Loucy (cell line): ENCODE measurements around the gene CAST.

ENCODE experiments used
- H2AFZ ChIP-seq: fragments of 200-600 bp; sonication (generic); 2 replicates; pipeline ENCODE4 v1.6.0; 2016; ENCODE audit warnings: antibody characterized with exemption, mild to moderate bottlenecking, low read length, moderate library complexity
- H3F3A ChIP-seq: fragments of 200-600 bp; 2 replicates; pipeline ENCODE4 v1.6.0; 2016; ENCODE audit warnings: antibody characterized with exemption, low read depth, mild to moderate bottlenecking
- H3K27me3 ChIP-seq: fragments of 200-600 bp; sonication (generic); 2 replicates; pipeline ENCODE4 v1.6.1; 2014; ENCODE audit warnings: low read length, mild to moderate bottlenecking; ENCODE audit not compliant: insufficient read depth, poor library complexity, severe bottlenecking
- H3K36me3 ChIP-seq: fragments of 200-600 bp; sonication (generic); 2 replicates; pipeline ENCODE4 v1.6.1; 2016; ENCODE audit warnings: low read length; ENCODE audit not compliant: insufficient read depth
- H3K4me1 ChIP-seq: fragments of 200-600 bp; sonication (generic); 2 replicates; pipeline ENCODE4 v1.5.1; 2014; ENCODE audit warnings: low read length, mild to moderate bottlenecking; ENCODE audit not compliant: insufficient read depth, poor library complexity, severe bottlenecking
- H3K4me2 ChIP-seq: fragments of 200-600 bp; sonication (generic); 2 replicates; pipeline ENCODE4 v1.6.0; 2014; ENCODE audit warnings: antibody characterized with exemption, low read length, low read depth, mild to moderate bottlenecking; ENCODE audit not compliant: poor library complexity, severe bottlenecking
- H3K4me3 ChIP-seq: fragments of 200-600 bp; sonication (generic); 2 replicates; pipeline ENCODE4 v1.5.1; 2014; ENCODE audit warnings: low read length, mild to moderate bottlenecking, mixed read lengths; ENCODE audit not compliant: poor library complexity, severe bottlenecking
- H3K79me2 ChIP-seq: fragments of 200-600 bp; sonication (generic); 2 replicates; pipeline ENCODE4 v1.6.1; 2014; ENCODE audit warnings: low read length; ENCODE audit not compliant: insufficient read depth
- H3K9ac ChIP-seq: fragments of 200-600 bp; sonication (generic); 2 replicates; pipeline ENCODE4 v1.6.0; 2014; ENCODE audit warnings: mild to moderate bottlenecking, low read depth, low read length, moderate library complexity; ENCODE audit not compliant: poor library complexity, severe bottlenecking
- H3K9me2 ChIP-seq: fragments of 200-600 bp; sonication (generic); replicated peaks from 2 replicates; pipeline ENCODE4 v1.6.1; 2016; ENCODE audit warnings: low read depth, low read length, mixed read lengths
- H3K9me3 ChIP-seq: fragments of 200-600 bp; sonication (generic); 2 replicates; pipeline ENCODE4 v1.6.1; 2014; ENCODE audit warnings: mild to moderate bottlenecking, antibody characterized with exemption, low read length, low read depth; ENCODE audit not compliant: insufficient read depth
- H4K20me1 ChIP-seq: fragments of 200-600 bp; sonication (generic); 2 replicates; pipeline ENCODE4 v1.6.0; 2014; ENCODE audit warnings: antibody characterized with exemption, low read length, mild to moderate bottlenecking; ENCODE audit not compliant: insufficient read depth, poor library complexity, severe bottlenecking
- EZH2phosphoT487 ChIP-seq: fragments of 200-600 bp; IDR thresholded peaks from 2 replicates; pipeline ENCODE4 v1.6.1; 2018; ENCODE audit warnings: antibody characterized with exemption, mild to moderate bottlenecking, moderate library complexity, borderline replicate concordance
- TF ChIP-seq, protein P1 (sequence below): fragments of 200-600 bp; sonication (generic); conservative IDR thresholded peaks from 2 replicates; pipeline ENCODE4 v1.5.1; 2014; ENCODE audit warnings: mild to moderate bottlenecking, antibody characterized with exemption, low read length

CAST gene

GRCh38 chr5:96807075-96807654 lies 145.0 kb downstream of the CAST start:
- H2AFZ ChIP-seq, result peak overlapping the region; percentile 35; the same call in 1 of the 2 replicates
- peaks cover 82% of the 10 kb centered on the region for H3K4me1 ChIP-seq
- TF ChIP-seq, protein P1, sequence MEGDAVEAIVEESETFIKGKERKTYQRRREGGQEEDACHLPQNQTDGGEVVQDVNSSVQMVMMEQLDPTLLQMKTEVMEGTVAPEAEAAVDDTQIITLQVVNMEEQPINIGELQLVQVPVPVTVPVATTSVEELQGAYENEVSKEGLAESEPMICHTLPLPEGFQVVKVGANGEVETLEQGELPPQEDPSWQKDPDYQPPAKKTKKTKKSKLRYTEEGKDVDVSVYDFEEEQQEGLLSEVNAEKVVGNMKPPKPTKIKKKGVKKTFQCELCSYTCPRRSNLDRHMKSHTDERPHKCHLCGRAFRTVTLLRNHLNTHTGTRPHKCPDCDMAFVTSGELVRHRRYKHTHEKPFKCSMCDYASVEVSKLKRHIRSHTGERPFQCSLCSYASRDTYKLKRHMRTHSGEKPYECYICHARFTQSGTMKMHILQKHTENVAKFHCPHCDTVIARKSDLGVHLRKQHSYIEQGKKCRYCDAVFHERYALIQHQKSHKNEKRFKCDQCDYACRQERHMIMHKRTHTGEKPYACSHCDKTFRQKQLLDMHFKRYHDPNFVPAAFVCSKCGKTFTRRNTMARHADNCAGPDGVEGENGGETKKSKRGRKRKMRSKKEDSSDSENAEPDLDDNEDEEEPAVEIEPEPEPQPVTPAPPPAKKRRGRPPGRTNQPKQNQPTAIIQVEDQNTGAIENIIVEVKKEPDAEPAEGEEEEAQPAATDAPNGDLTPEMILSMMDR, result no peak
- no peak for TF ChIP-seq EZH2phosphoT487
- peak overlapping the region; percentile 97 for H3K4me2 ChIP-seq
- H3K27me3 ChIP-seq, result no peaks in the 10 kb centered on the region
- H4K20me1 ChIP-seq, result no peaks in the 10 kb centered on the region
- H3K9me3 ChIP-seq, result no peaks in the 10 kb centered on the region
- H3K9ac ChIP-seq, result peak overlapping the region; percentile 98
- no peaks in the 10 kb centered on the region for H3K36me3 ChIP-seq
- H3K79me2 ChIP-seq, result peaks cover 46% of the 10 kb centered on the region
- no peaks in the 10 kb centered on the region for H3F3A ChIP-seq
- no peaks in the 10 kb centered on the region for H3K9me2 ChIP-seq
- peak overlapping the region; percentile 88 for H3K4me3 ChIP-seq

- Histone ChIP-seq H4K20me1 (no peaks in the 10 kb centered on the region), H3K36me3 (no peaks in the 10 kb centered on the region), H3K79me2 (peaks cover 36% of the 10 kb centered on the region), H2AFZ (peak overlapping the region; percentile 24; the same call in 1 of the 2 replicates), H3K9me2 (no peaks in the 10 kb centered on the region), H3K9ac (peak overlapping the region; percentile 98), H3K27me3 (no peaks in the 10 kb centered on the region), H3K4me3 (peak overlapping the region; percentile 88), H3K4me2 (peak overlapping the region; percentile 97), H3F3A (no peaks in the 10 kb centered on the region), H3K9me3 (no peaks in the 10 kb centered on the region), H3K4me1 (peaks cover 80% of the 10 kb centered on the region)
- no peak for TF ChIP-seq EZH2phosphoT487
- TF ChIP-seq, protein P1, result no peak
Measured at GRCh38 chr5:96808541-96808828, 146.3 kb downstream of the CAST start.

GRCh38 chr5:96808868-96809558 lies 146.8 kb downstream of the CAST start:
- H3K27me3 ChIP-seq, result no peaks in the 10 kb centered on the region
- no peaks in the 10 kb centered on the region for H3F3A ChIP-seq
- peaks cover 79% of the 10 kb centered on the region for H3K4me1 ChIP-seq
- peak overlapping the region; percentile 88 for H3K4me3 ChIP-seq
- H3K4me2 ChIP-seq, result peak overlapping the region; percentile 97
- peaks cover 31% of the 10 kb centered on the region for H3K79me2 ChIP-seq
- no peak for TF ChIP-seq EZH2phosphoT487
- no peaks in the 10 kb centered on the region for H4K20me1 ChIP-seq
- no peaks in the 10 kb centered on the region for H3K9me2 ChIP-seq
- peak overlapping the region; percentile 24; the same call in 1 of the 2 replicates for H2AFZ ChIP-seq
- H3K9me3 ChIP-seq, result no peaks in the 10 kb centered on the region
- peak overlapping the region; percentile 98 for H3K9ac ChIP-seq
- no peaks in the 10 kb centered on the region for H3K36me3 ChIP-seq

DNA sequence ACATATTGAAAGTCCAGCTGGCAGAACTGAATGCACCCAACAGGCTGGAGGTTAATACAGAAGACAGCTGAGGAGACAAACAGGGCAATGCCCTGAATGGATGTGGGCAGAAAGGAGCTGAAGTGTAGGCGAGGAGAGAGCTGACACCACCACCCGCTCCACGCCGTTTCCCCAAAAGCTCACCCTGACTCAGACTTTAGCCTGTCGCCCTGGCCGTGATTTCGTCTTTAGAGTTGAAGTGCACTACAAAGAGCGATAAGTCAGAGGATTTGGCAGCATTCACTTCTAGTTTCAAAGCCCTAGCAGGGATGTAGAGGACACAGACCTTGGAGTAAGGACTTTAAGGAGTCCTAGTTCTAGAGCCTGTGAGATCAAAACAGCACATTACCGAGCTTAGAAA lies 147.7 kb downstream of the CAST start:
- Histone ChIP-seq H2AFZ (peak overlapping the region; percentile 17; the same call in 1 of the 2 replicates), H3K9me2 (no peaks in the 10 kb centered on the region), H3K79me2 (peaks cover 24% of the 10 kb centered on the region), H3F3A (no peaks in the 10 kb centered on the region), H3K4me2 (peak overlapping the region; percentile 5), H3K4me3 (no peak overlapping the region), H4K20me1 (no peaks in the 10 kb centered on the region), H3K9me3 (no peaks in the 10 kb centered on the region), H3K4me1 (peaks cover 83% of the 10 kb centered on the region), H3K36me3 (no peaks in the 10 kb centered on the region), H3K9ac (peak overlapping the region; percentile 25), H3K27me3 (no peaks in the 10 kb centered on the region)
- TF ChIP-seq EZH2phosphoT487, result no peak
- TF ChIP-seq, protein P1, result no peak
